ENCODE data around the gene DYSF. TPM values are rescaled to one million over a fixed set of nuclear protein-coding genes. Genes with fewer than 3 reads are reported as not detected.
A peak's percentile ranks its signal among the peaks of the same experiment; 100 is the strongest.

Gene DYSF
- total RNA-seq, 1 donor from 2014 or later, result 23.2 TPM

DNA sequence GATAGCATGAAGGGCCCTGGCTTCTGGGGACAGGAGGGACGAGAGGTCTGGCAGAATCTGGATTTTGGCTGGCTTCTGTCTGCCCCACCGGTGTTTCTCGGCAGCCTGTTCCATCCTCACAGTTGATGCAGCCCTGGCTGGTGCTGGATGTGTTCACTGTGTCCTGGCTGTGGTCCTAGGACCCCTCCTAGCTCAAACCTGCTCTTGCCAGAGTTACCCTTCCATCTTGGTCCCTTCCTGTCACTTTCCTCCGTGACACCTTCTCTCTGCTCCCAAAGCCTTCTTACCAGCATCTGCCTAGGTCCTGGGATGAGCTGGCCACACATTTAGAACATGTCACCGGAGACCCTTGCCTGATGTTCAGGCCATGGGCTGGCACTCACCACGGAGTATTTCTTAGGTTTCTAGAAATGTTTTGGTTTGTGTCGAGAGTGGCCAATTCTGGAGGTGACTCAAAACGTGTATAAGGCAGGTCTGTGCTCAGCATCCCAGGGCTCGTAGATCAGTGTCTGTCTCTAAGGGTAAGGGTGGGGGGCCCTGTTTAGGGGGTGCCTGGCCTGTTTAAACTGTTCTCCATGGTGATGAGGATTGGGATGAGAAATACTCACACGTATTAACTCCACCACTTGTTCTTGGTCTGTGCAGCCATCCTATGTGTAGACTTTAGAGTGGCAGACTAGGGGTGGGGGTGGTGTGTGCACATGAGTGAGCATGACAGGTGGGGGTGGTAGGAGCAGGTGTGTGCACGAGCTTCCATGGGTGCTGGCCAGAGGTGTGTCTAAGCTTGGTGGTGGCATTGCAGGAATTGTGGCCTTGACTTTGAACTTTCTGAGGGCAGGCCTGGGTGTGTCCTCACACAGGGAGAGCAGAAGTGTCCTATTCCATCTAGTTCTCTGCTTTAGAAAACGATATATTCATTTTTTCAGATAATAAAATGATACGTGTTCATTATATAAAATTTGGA lies 162.7 kb downstream of the DYSF start:
- DNase-seq, result no peak

DNA sequence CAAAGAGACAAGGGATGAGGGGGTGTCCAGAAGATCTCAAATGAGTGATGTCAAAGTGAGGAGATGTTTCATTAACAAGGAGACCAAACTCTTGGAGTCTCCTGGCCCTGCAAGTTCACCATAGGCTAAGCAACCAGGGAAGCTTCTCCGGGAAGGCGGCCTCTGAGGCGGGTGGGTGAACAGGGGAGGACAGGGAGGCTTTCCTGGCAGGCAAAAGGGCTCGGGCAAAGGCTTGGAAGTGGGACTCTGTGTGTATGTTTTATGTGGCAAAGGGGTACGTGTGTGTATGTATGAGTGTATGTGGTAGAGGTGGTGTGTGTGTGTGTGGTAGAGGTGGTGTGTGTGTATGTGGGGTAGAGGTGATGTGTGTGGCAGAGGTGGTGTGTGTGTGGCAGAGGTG lies 163.9 kb downstream of the DYSF start:
- DNase-seq, result no peak

DNA sequence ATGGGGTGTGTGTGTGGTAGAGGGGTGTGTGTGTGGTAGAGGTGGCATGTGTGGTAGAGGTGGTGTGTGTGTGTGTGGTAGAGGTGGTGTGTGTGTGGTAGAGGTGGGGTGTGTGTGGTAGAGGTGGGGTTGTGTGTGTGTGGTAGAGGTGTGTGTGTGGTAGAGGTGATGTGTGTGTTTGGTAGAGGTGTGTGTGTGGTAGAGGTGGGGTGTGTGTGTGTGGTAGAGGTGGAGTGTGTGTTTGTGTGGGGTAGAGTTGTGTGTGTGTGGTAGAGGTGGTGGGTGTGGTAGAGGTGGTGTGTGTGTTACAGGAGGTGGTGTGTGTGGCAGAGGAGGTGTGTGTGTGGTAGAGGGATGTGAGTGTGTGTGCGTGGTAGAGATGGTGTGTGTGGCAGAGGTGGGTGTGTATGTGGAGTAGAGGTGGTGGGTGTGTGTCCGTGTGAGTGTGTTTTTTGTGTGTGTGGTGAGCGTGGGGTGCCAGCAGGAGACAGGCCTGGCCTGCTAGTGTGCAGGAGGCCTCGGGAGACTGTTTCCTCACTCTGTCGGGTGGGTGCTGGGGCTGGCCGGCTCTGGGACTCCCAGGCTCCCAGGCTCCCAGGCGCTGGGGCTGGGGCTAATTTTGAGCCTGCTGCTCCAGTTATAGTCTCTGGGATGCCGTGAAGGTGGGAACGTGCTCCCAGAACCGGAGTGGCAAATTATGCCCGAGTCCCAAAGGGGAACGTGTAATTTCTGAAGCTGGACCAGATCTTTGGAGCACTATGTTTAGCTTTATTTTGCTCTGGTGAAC lies 165.2 kb downstream of the DYSF start:
- DNase-seq, result no peak

DNA sequence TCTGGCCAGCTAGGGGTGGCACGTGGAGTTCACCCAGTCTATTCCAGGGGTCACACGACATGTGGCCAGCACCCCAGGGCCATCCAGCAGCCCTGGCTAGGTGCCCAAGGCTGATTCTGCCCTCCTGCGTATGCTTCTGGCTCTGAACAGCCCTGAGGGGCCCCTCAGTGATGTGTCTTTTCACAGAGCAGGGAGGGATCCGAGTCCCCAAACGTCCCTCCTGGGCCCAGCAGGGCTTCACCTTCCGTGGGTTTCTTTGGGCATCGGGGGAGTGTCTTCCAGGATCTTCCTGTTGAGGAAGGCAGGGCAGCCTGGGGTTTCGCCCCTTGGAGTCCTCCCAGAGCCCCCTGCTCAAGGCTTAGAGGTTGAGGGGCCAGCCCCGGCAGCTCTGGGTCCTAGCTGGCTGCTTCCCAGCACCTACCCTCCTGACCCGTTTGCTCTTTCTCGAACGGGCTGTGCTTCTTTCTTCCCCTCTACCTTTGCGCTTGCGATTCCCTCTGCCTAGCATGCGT lies 165.9 kb downstream of the DYSF start:
- DNase-seq, result no peak

DNA sequence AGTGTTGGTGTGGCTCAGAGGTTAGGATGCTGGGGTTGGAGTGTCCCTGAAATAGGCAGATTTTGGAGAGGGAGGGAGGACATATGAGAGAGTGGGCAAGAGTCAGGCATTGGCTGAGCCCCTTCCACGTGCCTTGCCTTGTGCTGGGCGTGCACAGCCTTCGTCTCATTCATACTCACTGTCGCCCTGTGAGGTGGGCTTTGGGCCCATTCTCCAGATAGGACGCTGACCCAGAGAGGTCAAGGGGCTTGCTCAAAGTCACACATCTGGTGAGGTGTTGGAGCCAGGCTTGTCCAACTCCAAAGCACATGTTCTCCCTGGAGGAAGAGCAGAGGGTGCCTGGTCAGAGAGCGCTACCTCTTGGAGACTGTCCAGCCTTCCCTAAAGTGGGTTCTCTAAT lies 166.8 kb downstream of the DYSF start:
- no peak for DNase-seq

DNA sequence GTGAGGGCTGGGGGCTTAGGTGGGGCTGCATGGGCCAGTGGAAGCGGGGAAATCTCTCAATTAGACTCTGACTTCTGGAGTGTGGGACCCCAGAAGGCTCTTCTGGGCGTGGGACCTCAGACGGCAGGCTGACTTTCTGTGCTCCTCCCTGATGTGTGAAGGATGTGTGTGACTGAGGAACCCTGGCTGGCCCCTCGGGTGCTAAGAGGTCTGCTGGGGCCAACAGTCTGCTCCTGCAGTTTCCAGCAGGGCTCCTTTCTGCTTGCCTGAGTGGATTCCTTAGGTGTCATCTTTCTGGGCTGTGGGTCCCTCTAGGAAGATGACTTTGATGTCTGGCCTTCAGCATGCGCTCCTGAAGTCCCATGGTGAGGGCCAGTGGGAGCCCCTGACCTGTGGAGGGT lies 167.5 kb downstream of the DYSF start:
- no peak for DNase-seq

DNA sequence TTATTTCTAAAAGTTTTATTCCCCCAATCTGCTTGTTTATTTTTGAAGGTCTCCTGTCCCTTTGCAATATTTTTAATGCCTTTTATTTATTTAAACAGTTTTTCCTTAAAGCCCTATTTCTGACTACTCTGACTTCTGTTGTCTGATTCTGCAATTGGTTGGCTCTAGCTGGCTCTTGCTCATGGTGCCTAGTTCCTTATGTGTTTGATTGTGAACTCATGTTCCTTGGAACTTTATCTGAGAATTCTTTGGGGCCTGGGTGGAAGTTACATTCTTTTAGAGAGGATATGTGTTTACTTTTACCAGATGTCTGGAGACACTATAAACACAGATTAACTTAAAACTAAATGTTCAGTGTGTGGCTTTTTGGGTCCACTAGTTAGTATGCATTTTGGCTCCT lies 175.9 kb downstream of the DYSF start:
- no peak for DNase-seq

DNA sequence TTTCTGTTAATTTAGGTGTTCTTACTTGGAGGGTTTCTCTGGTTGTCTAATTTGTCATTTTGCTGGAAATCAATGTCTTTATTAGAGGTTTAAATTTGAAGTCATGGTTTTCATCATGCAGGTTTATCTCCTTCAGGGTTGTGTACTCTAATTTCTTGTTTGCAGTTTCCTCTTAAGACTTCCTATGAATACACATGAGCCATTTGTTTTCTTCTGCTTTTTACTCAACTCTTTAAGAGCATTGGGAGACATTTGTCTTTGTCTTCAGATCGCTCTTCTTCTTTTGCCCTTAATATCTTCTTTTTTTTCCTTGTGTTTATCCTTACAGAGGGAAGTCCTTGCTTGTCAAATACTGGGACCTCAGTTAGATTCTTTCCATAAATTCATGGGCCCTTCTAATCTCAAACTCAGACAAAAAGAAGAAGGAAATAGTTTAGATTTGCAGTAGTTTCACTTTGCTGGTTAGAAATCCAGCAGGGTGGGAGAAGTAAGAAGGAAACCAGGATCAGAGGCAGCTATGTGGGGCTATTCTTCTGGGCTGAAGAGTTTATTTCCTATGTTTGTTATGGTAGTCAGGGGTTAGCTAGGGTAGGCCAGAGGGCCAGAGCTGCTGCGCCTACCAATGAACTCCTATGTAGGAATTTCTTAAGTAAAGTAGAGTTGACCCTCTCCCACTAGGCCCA lies 176.6 kb downstream of the DYSF start:
- DNase-seq, result no peak

DNA sequence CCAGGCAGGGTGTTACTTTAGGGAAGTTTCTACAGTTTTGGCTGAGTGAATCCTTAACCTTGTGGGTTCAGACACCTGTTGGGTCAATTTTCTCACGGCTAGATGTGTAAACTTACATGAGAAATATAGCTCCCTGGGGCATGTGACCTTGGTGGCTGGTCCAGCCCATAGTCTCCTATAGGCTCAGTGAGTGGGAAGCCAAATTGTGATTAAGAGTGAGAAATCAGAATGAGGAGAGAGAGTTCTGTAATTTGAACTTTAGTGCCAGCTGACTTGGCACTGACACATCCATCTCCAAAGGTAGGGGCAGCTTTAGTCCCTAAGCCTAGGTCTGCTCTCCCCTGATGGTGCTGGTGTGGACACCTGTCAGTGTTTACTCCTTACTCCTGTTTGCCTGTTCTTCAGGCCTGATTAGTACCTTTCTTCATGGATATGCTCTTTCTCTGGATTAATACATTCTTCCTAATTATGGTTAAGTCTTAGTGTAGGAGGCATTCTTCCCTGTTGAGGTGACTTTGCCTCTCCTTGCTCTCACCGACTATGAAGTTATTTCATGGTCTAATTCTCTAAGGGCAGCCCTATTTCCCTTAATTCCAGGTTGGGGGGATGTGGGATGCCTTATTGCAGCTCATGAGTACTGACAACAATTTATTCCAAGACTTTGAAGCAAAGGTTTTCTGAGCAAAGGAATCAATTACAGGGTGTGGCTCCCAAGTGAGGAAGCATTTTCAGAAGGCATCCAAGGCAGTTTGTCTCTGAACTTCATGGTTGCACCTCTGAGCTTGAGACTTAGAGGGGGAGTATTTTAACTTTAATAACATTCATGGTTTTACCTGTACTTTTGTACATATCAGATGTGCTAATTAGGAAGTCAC lies 177.3 kb downstream of the DYSF start:
- DNase-seq, result no peak

DNA sequence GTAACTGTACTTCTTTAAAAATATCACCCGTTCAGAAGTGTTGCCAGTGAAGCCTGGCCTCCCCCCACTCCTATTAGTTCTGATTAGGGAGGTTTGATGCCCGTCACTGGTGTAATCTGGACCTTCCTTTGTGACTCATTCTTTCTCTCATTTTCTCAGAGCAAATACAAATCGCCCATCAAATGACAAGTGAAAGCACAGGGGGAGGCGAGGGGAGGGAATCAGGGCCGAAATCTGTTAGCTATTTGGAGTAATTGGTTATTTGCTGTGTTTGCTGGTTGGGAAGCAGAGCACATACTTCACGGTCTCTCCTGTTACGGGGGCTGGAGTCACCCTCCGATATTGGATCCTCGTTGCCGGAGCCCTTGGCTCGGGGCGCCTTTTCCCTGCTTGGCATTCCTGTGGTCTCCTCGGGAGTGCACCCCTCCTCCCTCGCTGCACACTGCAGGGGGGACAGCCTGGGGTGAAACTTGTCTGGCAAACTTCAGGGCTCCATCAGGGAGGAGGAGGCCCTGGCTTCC lies 178.1 kb downstream of the DYSF start:
- peak; percentile 56 for DNase-seq

DNA sequence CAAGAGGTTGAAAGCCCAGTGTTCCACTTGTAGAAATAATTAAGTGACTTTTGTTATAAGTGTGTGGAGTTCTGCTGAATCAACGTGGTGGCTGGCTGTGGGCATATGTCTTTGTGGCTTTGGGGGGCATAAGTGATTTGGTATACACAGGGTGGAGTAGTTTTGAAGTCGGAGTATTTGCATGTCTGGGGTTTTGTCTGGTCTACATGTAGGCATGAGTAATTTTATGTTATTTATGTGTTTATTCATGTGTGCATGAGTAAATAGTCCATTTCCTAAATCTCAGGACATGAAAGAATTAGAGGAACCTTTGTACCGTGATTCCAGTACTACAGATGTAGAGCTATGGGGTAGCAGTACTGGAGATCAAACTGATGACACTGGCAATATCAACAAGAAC lies 179.7 kb downstream of the DYSF start:
- no peak for DNase-seq

DNA sequence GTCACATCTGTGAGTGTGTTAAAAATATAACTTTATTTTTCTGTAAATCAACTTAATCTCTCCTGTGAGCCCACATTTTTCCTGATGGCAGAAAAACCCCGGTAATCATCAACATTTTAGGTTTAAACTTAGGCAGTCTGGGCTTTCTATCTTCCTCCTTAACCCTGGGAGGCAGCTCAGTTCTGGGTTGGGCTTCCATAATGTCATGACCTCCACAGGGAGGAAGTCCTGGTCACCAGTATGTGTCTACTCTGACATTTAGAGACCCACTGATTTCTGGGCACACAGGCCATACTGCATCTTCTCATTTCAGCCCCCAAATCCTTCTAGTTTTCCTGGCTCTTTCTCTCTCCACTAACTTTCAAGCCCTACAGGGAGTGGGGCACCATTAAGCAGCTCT lies 181.2 kb downstream of the DYSF start:
- DNase-seq, result no peak

DNA sequence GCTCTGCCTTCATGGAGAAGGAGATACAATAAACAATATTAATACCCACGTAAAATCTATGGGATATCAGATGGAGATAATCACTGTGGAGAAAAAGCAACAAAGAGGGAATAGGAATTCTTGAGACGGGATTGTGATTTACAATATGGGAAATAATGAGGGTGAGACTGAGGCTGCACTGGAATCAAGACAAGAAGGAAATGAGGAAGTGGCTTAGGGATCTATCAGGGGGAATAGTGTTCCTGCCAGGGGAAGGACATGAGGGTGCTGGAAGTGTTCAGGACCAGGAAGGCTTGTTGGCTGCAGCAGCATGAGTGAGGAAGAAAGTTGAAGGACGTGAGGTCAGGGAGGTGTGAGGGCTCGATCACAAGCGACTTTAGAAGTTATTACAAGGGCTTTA lies 182.4 kb downstream of the DYSF start:
- DNase-seq, result no peak

DNA sequence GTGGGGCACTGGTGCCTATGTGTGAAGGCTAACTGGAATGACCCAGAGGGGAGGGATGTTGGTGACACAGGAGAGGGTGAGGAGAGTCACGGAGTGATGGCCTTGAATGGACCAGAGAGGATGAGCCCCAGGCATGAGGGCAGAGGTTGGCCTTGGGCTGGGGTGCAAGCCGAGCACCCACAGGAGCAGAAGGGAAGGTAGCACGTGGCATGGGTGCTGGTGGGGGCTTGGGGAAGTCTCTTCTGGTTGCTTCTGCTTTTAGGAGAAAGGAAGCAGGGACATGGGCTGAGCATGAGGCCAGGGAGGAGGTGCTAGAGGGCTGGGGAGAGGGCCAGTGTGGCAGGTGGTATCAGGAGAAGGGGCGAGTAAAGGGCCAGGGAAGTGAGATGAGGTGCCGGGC lies 183.8 kb downstream of the DYSF start:
- DNase-seq, result no peak

DNA sequence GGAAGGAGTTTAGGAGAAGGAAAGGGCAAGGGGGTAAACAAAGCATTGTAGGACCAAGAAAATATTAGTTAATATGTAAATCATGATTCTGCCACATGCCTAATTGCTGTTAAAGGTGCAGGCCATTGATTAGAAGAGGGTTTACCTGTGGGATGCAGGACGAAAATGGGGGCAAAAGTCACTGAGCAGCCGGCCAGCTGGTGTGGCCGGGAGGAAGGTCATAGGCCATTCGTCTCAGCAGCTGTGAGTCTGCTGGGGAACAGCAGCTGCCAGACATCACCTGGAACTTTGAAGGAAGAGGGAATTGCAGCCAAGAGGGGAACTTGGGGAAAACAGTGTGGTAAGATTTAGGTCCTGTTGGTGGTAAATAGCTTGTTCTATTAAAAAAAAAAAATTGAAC lies 184.4 kb downstream of the DYSF start:
- DNase-seq, result no peak

DNA sequence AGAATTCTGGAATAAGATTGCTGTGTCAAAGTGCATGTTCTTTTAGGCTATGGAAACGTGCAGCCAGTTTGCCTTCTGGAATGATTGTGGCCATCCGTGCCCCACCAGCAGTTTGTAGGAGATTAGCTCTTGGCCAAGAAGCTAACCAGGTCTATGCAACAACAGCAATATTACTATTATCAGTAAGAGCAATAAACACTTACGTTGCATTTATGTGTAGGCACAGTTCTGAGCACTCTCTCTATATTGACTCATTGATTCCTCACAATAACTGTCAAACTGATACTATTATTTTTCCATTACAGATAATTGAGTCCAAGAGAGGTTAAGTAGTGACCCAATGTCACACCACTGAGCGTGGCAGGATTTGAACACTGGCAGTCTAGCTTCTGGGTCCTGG lies 186.4 kb downstream of the DYSF start:
- no peak for DNase-seq

DNA sequence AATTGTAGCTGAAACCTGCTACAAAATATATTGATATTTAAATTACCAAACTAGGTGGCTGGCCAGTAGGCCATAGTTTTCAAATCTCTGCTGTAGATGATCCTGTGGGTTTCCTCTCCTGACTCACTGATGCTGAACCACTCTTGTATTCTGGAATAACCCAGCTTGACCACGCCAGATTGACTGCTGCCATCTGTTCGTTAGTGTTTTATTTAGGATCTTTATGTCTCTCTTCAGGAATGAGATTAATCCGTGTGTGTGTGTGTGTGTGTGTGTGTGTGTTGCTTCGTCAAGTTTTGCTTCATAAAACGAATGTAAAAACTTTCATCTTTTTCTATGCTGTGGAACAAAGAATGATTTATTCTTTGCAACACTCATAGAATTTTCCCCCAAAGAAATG lies 187.1 kb downstream of the DYSF start:
- DNase-seq, result no peak

DNA sequence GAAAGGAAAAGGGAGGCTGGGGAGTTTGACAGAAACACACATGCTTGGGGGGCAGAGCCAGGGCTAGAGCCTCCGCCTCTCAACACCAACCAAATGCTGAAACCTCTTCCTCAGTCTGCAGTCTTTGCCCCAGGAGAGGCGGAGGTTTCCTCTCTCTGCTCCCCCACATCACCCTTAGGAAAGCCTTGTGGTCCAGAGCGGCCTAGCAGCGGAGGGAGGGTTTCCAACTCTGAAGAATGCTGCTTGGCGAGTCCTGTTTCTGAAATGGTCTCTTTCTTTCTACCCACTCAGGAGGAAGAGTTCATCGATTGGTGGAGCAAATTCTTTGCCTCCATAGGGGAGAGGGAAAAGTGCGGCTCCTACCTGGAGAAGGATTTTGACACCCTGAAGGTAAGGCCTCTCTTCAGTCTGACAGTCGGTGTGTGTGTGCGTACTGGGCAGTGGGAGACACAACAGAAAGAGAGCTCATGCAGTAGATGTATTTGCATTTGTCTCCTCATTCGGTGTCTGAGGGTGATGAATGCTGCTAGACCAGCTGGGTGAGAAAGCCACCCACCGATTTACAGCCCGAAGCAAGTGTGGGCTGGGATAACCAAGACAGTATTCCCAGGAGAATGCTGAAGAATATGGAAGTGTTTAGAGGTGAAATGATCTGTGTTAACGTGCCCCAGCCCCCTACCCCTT lies 190.5 kb downstream of the DYSF start:
- DNase-seq, result no peak

DNA sequence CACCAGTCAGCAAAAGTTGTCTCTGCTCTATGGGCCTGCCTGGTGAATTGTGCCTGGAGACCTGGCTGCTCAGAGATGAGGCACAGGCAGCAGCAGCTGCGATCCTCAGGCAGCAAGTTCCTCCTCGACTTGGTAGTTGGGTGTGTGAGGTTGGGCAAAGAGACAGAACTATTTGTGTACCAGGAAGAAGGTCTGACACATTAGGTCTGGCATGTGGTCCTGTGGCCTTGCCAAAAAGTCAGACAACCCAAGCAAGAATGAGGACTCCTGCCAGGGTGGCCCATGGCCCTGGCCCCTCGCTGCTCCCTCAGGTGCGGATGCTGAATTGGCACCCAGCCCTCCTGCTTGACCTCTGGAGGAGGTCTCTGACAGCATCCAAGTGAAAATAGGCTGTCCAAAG lies 192.7 kb downstream of the DYSF start:
- DNase-seq, result no peak

DNA sequence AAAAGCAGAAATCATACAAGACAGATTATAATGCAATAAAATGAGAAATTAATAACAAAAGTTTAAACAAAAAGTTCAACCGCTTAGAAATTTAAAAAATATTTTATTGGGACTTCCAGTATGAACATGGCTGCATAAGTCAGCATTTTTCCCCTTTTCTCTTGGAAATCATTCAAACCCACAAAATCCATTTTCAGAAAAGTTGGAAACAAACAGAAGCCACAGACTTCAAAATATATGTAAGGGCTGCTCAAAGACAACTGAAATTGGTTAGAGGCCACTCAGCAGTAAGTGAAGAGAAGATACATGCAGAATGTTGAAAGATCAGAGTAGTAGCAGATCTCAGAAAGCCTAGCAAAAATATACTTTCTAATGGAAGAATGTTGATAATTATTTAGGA lies 194.0 kb downstream of the DYSF start:
- DNase-seq, result no peak

DNA sequence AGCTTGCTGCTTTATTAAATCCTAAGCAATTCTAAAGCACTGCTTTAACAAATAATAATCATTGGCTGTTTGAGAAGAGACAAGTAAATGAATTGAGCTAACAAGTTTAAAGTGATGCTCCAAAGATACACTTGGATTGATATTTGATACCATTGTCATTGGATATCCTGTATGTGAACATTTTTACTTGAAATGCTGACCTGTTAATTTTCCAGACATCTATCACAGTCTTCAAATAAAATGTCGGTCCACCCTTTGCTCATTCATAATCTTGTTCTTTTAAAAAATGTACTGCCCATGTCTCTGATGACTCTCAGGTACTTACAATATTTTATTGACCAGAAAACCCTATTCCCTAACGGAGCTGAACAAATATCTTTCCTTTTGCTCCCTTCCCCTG lies 202.1 kb downstream of the DYSF start:
- DNase-seq, result no peak

All from skin of body (tissue), 2 donors.